ENCODE data around the gene MTERF1. TPM values are rescaled to one million over a fixed set of nuclear protein-coding genes. Genes with fewer than 3 reads are reported as not detected.

The MTERF1 gene
- total RNA-seq, 6 experiments from 2014 or later = 7.4 to 10.2 (median 9.2) TPM

DNA sequence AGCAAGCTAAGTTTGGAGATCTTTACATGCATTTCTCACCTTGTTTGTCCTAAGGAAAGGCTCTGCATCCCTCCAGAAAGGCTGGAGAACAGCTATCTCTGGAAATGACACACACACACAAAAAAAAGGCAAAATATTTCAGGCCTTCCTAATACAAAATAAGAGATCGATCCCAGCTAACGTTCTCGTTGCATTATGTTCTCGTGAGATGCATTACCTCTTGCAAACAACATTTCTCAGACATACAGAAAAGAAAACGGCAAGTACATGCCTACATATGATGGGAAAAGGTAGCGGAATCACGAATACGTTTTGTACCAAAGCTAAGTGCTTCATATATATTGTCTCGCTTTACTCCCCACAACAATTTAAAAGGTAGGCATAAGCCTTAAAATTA lies 488 bp downstream of the MTERF1 start:
- H3K4me1 Mint-ChIP-seq (ENCODE audit: low read depth) = peaks cover 36% of the 10 kb centered on the region
- no peak for DNase-seq
- H3K9me3 Mint-ChIP-seq = no peaks in the 10 kb centered on the region
- H3K27ac Mint-ChIP-seq = peak overlapping the region; percentile 87
- peaks cover 11% of the 10 kb centered on the region; the same call in 1 of the 2 replicates for H3K36me3 Mint-ChIP-seq (ENCODE audit: low read depth)
- H3K4me3 Mint-ChIP-seq = peak overlapping the region; percentile 93
- H3K27me3 Mint-ChIP-seq (ENCODE audit: insufficient read depth) = no peaks in the 10 kb centered on the region; the same call in 1 of the 2 replicates
- TF ChIP-seq, protein P1, sequence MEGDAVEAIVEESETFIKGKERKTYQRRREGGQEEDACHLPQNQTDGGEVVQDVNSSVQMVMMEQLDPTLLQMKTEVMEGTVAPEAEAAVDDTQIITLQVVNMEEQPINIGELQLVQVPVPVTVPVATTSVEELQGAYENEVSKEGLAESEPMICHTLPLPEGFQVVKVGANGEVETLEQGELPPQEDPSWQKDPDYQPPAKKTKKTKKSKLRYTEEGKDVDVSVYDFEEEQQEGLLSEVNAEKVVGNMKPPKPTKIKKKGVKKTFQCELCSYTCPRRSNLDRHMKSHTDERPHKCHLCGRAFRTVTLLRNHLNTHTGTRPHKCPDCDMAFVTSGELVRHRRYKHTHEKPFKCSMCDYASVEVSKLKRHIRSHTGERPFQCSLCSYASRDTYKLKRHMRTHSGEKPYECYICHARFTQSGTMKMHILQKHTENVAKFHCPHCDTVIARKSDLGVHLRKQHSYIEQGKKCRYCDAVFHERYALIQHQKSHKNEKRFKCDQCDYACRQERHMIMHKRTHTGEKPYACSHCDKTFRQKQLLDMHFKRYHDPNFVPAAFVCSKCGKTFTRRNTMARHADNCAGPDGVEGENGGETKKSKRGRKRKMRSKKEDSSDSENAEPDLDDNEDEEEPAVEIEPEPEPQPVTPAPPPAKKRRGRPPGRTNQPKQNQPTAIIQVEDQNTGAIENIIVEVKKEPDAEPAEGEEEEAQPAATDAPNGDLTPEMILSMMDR (IDR thresholded peaks at IDR 0.05) = no peak

DNA sequence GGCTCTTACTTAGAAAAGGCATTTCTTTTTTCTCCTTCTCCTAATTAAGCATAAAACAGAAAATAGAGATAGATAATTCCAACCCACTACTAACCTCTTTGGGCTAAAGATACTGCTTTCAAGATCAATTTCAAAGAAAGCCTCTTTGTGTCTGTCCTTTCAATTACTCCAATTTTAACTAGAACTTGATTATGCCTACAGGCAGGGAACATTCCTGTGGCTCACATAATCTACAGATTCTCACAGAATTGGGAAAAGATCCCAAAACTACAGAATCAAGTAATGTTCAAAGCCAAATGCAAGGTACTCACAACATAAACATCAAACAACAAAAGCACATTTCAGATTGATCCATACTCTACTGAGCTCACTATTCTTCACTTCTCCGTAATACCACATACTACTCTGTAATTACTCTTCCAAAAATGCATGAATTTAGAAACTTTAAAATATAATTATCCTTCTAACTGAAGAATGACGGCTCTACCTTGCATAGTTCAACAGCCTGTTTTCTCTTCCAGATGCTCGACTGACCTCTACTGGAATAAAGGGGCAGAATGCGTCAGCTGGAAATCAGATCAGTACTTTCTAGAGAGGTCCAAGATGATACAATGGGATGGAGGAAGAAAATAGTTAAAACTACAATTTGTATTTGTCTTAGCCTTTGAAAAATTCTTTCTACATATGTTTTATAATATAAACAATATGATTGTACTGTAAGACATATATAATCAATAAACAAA lies 3.9 kb downstream of the MTERF1 start:
- DNase-seq = peak; percentile 32
- TF ChIP-seq, protein P1 (IDR thresholded peaks at IDR 0.05) = peak; percentile 69; the same call in 1 of the 2 replicates

DNA sequence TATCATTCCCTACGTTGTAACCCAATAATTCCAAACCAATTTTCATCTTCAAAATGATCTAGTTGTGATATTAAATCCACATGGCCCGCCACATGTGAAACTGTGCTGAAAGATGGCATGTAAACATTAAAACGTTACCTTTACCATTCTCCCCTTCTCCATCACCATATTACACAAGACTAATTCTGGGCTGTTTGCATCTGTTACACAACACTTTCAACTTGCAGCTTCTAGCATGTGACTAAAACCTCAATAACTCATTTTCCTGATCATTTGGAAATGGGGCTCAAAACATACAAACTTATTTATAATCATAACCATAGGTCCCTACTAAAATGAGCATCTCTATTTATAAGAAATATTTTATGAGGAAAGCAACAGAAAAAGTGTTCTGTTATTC lies 4.7 kb downstream of the MTERF1 start:
- Mint-ChIP-seq H3K4me1 (ENCODE audit: low read depth) (peaks cover 36% of the 10 kb centered on the region), H3K9me3 (no peaks in the 10 kb centered on the region), H3K4me3 (no peak overlapping the region), H3K36me3 (ENCODE audit: low read depth) (peaks cover 13% of the 10 kb centered on the region; the same call in 1 of the 2 replicates), H3K27me3 (ENCODE audit: insufficient read depth) (no peaks in the 10 kb centered on the region), H3K27ac (no peak overlapping the region)
- DNase-seq = no peak
- TF ChIP-seq, protein P1 (IDR thresholded peaks at IDR 0.05) = no peak

More for the DNA sequence above, 3.9 kb downstream of the MTERF1 start:
- Mint-ChIP-seq H3K9me3 (no peaks in the 10 kb centered on the region), H3K4me1 (ENCODE audit: low read depth) (peaks cover 36% of the 10 kb centered on the region), H3K27me3 (ENCODE audit: insufficient read depth) (no peaks in the 10 kb centered on the region; the same call in 1 of the 2 replicates), H3K36me3 (ENCODE audit: low read depth) (peaks cover 13% of the 10 kb centered on the region; the same call in 1 of the 2 replicates), H3K27ac (no peak overlapping the region), H3K4me3 (no peak overlapping the region)

DNA sequence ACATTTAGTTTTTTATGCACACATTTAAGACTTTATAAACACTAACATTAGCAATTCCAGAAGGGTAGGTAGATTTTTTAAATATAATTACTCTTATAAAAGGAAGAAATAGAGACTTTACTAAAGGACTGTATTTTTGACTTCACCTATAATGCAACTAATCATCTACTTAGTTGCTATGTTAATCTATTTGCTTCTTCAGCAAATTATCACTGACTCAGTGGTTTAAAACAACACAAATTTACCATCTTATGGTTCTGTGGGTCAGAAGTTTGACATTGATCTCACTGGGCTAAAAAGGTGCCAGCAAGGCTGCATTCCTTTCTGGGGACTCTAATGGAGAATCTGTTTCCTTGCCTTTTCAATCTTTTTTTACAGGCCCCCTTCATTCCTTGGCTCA lies 7.6 kb downstream of the MTERF1 start:
- TF ChIP-seq, protein P1 (IDR thresholded peaks at IDR 0.05) = no peak
- Mint-ChIP-seq H3K36me3 (ENCODE audit: low read depth) (peaks cover 18% of the 10 kb centered on the region), H3K4me1 (ENCODE audit: low read depth) (peaks cover 20% of the 10 kb centered on the region), H3K27me3 (ENCODE audit: insufficient read depth) (no peaks in the 10 kb centered on the region), H3K4me3 (no peak overlapping the region), H3K27ac (no peak overlapping the region), H3K9me3 (no peaks in the 10 kb centered on the region)
- no peak for DNase-seq

DNA sequence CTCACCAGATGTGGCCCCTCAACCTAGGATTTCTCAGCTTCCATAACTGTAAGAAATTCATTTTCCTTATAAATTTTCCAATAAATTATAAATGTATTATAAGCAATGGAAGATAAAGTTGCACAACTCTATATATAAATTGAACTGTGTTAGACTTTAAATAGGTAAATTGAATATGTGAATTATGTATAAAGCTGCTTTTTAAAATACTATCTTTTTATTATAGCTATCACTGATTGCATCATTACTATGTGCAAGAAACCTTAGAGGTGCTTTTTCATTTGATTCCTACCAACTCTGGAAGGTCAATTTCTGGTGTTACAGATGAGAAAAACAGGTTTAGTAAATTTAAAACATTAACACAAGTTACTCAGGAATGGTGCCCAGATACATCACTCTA lies 8.4 kb downstream of the MTERF1 start:
- DNase-seq = no peak
- Mint-ChIP-seq H3K27ac (no peak overlapping the region), H3K36me3 (ENCODE audit: low read depth) (peaks cover 18% of the 10 kb centered on the region), H3K9me3 (no peaks in the 10 kb centered on the region), H3K4me1 (ENCODE audit: low read depth) (peaks cover 13% of the 10 kb centered on the region), H3K27me3 (ENCODE audit: insufficient read depth) (no peaks in the 10 kb centered on the region), H3K4me3 (no peak overlapping the region)
- TF ChIP-seq, protein P1 (IDR thresholded peaks at IDR 0.05) = no peak

Measured in HFFc6 (cell line).